Hepatocyte (in vitro differentiated cells): Measurements from ENCODE around the gene CNNM4. TPM values are rescaled to one million over a fixed set of nuclear protein-coding genes. Genes with fewer than 3 reads are reported as not detected.

Experiments
- DNase-seq: peaks from one replicate; pipeline ENCODE4 v3.0.0-alpha.2; 2016; ENCODE audit warnings: low spot score
- H2AFZ ChIP-seq: fragments of 200-600 bp; sonication (generic); 2 replicates; pipeline ENCODE4 v1.6.0; 2016; ENCODE audit warnings: antibody characterized with exemption, mild to moderate bottlenecking
- H3K27ac ChIP-seq: fragments of 200-600 bp; sonication (generic); 2 replicates; pipeline ENCODE4 v1.5.1; 2016; ENCODE audit warnings: mild to moderate bottlenecking
- H3K27me3 ChIP-seq: fragments of 200-600 bp; sonication (generic); 2 replicates; pipeline ENCODE4 v1.6.1; 2016
- H3K36me3 ChIP-seq: fragments of 200-600 bp; sonication (generic); replicated peaks from 2 replicates; pipeline ENCODE4 v1.5.1; 2016; ENCODE audit warnings: low read depth; ENCODE audit not compliant: insufficient read depth
- H3K4me1 ChIP-seq: fragments of 200-600 bp; sonication (generic); 2 replicates; pipeline ENCODE4 v1.5.1; 2016; ENCODE audit warnings: mild to moderate bottlenecking, moderate library complexity; ENCODE audit not compliant: insufficient read depth
- H3K4me2 ChIP-seq: fragments of 200-600 bp; sonication (generic); 2 replicates; pipeline ENCODE4 v1.6.0; 2016
- H3K4me3 ChIP-seq: fragments of 200-600 bp; sonication (generic); 2 replicates; pipeline ENCODE4 v1.5.1; 2016; ENCODE audit warnings: mild to moderate bottlenecking
- H3K79me2 ChIP-seq: fragments of 200-600 bp; sonication (generic); 2 replicates; pipeline ENCODE4 v1.6.0; 2017; ENCODE audit warnings: mild to moderate bottlenecking
- H3K9me2 ChIP-seq: fragments of 200-600 bp; sonication (generic); replicated peaks from 2 replicates; pipeline ENCODE4 v1.6.0; 2017; ENCODE audit warnings: mild to moderate bottlenecking; ENCODE audit not compliant: insufficient read depth
- H3K9me3 ChIP-seq: fragments of 200-600 bp; sonication (generic); 2 replicates; pipeline ENCODE4 v1.5.1; 2016; ENCODE audit warnings: low read depth, mild to moderate bottlenecking
- H4K20me1 ChIP-seq: fragments of 200-600 bp; sonication (generic); 2 replicates; pipeline ENCODE4 v1.6.0; 2016; ENCODE audit warnings: mild to moderate bottlenecking; ENCODE audit not compliant: insufficient read depth, poor library complexity, severe bottlenecking
- EZH2 ChIP-seq: fragments of 200-600 bp; sonication (generic); IDR thresholded peaks from 2 replicates; pipeline ENCODE4 v1.6.1; 2016; ENCODE audit warnings: antibody characterized with exemption, mild to moderate bottlenecking, borderline replicate concordance
- EZH2phosphoT487 ChIP-seq: fragments of 200-600 bp; sonication (generic); IDR thresholded peaks from one replicate; pipeline ENCODE4 v1.6.1; 2018; ENCODE audit warnings: antibody characterized with exemption, mild to moderate bottlenecking, low read depth, moderate library complexity; ENCODE audit not compliant: unreplicated experiment, severe bottlenecking
- WGBS: methylation state at CpG from one replicate; pipeline ENCODE4 v1.1.6; 2016; ENCODE audit warnings: low lambda C conversion rate; ENCODE audit errors: missing lambda C conversion rate; 5-methylcytosine and 5-hydroxymethylcytosine counted together
- polyA plus RNA-seq: library from polyadenylated mRNA; unstranded; fragments of >200 nt; fragmentation: Nextera tagmentation; extraction: Ambion mirVana; gene quantifications from 2 replicates; pipeline ENCODE4 v1.2.1, GENCODE V29; 2016
- total RNA-seq: library from RNA; depleted of rRNA; stranded (reverse); fragments of >200 nt; gene quantifications from 2 replicates; pipeline ENCODE4 v1.2.3, GENCODE V29; 2014
- TF ChIP-seq, protein P1 (sequence below): fragments of 200-600 bp; sonication (generic); IDR thresholded peaks from 2 replicates; pipeline ENCODE4 v1.5.1; 2016; ENCODE audit warnings: antibody characterized with exemption, mild to moderate bottlenecking; ENCODE audit not compliant: poor library complexity

CNNM4 gene
- total RNA-seq (10.8 and 11.0 TPM in 2 replicates), polyA plus RNA-seq (8.8 and 11.3 TPM in 2 replicates)

DNA sequence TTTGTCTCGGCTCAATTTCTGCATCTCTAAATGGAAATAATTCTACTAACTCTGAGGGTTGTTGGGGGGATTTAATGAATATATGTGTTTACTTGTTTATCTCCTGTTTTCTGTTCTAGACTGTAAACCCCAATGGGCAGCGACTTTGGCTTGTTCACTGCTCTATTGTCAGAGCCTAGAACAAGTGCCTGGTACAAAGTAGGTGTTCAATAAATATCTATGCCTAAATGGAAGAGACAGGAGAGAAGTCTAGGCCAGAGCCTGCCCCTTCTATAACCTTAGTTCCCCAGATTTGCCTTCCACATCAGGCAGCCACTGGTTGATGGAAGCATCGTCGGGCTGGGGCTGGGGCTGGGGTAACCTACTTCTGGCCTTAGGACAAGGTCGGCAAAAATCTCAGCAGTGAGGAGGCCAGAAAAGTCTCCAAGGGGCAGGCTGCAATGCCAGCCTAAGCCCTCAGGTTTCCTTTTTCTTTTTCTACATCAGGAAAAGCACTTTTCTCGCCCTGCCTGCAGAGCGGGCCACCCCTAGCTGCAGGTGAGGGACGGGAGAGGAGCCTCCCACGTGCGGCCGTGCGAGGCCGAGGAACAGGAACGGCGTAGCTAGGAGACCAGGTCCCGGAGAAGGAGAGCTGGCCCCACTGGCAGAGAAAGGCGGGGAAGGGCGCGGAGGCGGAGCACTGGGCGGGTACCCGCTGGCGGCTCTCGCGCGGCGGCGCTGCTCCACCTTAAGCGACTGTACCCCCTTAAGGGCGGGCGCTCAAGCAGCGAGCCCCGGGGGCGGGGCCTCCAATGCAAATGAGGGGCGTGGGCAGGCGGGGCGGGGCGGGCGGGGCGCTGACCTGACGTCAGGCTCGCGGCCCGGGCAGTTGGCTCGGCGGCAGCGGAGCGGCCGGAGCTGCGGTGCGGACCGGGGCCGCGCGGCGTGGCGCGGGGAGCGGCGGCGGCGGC lies at the start of gene CNNM4:
Gene CNNM4 (plus strand): TSS at position 867 of the 950 bp plus-strand sequence. CDS start 98 bp downstream, outside the sequence.
- TF ChIP-seq, protein P1, sequence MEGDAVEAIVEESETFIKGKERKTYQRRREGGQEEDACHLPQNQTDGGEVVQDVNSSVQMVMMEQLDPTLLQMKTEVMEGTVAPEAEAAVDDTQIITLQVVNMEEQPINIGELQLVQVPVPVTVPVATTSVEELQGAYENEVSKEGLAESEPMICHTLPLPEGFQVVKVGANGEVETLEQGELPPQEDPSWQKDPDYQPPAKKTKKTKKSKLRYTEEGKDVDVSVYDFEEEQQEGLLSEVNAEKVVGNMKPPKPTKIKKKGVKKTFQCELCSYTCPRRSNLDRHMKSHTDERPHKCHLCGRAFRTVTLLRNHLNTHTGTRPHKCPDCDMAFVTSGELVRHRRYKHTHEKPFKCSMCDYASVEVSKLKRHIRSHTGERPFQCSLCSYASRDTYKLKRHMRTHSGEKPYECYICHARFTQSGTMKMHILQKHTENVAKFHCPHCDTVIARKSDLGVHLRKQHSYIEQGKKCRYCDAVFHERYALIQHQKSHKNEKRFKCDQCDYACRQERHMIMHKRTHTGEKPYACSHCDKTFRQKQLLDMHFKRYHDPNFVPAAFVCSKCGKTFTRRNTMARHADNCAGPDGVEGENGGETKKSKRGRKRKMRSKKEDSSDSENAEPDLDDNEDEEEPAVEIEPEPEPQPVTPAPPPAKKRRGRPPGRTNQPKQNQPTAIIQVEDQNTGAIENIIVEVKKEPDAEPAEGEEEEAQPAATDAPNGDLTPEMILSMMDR: no peak
- no peak for TF ChIP-seq EZH2
- no peak for TF ChIP-seq EZH2phosphoT487
- no peaks in the 10 kb centered on the region for H4K20me1 ChIP-seq
- H3K4me3 ChIP-seq: peak within 1 kb of the TSS; percentile 57
- no peaks in the 10 kb centered on the region for H3K9me3 ChIP-seq
- H3K4me1 ChIP-seq: peaks cover 43% of the 10 kb centered on the region
- 13% methylated on average over 25 of the region's 62 CpGs for WGBS
- H3K27ac ChIP-seq: peak within 1 kb of the TSS; percentile 75
- no peaks in the 10 kb centered on the region for H3K27me3 ChIP-seq
- H3K36me3 ChIP-seq: no peaks in the 10 kb centered on the region
- peak within 1 kb of the TSS; percentile 82 for H3K4me2 ChIP-seq
- H3K9me2 ChIP-seq: no peaks in the 10 kb centered on the region
- peak; percentile 98 for DNase-seq
- peaks cover 43% of the 10 kb centered on the region for H3K79me2 ChIP-seq
- peak within 1 kb of the TSS; percentile 38 for H2AFZ ChIP-seq

DNA sequence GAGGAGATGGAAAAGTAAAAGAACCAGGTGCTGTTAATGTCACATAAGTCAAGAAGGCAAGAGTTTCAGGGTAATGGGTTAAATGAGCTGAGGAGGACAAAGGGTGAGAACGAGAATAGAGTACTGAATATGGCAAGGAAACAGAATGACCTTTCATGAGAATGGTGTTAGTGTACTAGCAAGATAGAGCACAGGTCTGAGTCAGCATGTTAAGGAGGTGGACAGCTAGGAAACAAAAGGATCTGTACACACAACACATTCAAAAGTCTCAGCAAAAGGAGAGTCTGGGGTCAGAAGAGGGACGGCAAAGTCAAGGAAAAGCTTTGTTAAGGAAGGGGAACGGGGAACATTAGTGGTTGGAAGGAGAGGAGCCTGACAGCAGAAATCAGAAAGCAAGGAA lies 49.7 kb upstream of the CNNM4 start:
- TF ChIP-seq, protein P1: no peak
- TF ChIP-seq EZH2 (no peak), EZH2phosphoT487 (no peak)

DNA sequence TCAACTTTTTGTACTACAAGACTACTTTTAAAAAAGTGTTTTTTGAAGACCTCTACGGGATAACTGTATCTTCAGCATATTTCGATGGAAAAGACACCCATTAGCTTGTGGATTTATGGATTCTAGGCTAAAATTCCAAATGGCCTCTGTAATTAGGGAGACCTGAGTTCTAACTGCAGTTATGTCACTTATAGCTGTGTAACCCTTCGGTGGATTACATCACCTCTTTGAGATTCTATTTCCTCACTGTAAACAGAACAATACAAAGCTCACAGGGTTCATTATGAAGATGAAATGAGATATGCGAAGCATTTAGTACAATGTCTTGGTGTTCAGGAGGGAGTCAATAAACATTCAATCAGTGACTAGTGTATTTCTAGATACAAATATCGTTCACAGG lies 45.0 kb upstream of the CNNM4 start:
- no peaks in the 10 kb centered on the region for H3K36me3 ChIP-seq
- H3K27me3 ChIP-seq: no peaks in the 10 kb centered on the region
- no peak overlapping the region for H3K27ac ChIP-seq
- no peaks in the 10 kb centered on the region for H4K20me1 ChIP-seq
- no peaks in the 10 kb centered on the region for H3K79me2 ChIP-seq
- no peak for DNase-seq
- H3K4me1 ChIP-seq: no peaks in the 10 kb centered on the region
- H2AFZ ChIP-seq: no peak overlapping the region
- 91% methylated on average over 5 of the region's 5 CpGs for WGBS
- no peaks in the 10 kb centered on the region for H3K9me3 ChIP-seq
- no peak overlapping the region for H3K4me3 ChIP-seq
- TF ChIP-seq, protein P1: no peak
- no peak for TF ChIP-seq EZH2phosphoT487
- no peak for TF ChIP-seq EZH2
- no peaks in the 10 kb centered on the region for H3K9me2 ChIP-seq
- no peak overlapping the region for H3K4me2 ChIP-seq

More for the DNA sequence above, 49.7 kb upstream of the CNNM4 start:
- Histone ChIP-seq H3K4me3 (no peak overlapping the region), H3K36me3 (peaks cover 13% of the 10 kb centered on the region), H4K20me1 (no peaks in the 10 kb centered on the region), H2AFZ (no peak overlapping the region), H3K9me2 (no peaks in the 10 kb centered on the region), H3K9me3 (no peaks in the 10 kb centered on the region), H3K4me1 (no peaks in the 10 kb centered on the region), H3K79me2 (no peaks in the 10 kb centered on the region), H3K27me3 (no peaks in the 10 kb centered on the region), H3K27ac (no peak overlapping the region), H3K4me2 (no peak overlapping the region)
- no peak for DNase-seq
- 95% methylated on average over 3 of the region's 3 CpGs for WGBS
